ENCODE results near the gene FRG1. TPM values are rescaled to one million over a fixed set of nuclear protein-coding genes. Genes with fewer than 3 reads are reported as not detected.

Gene FRG1
- total and polyA plus RNA-seq, 2 donors (not counting 3 experiments of a cell fraction or from before 2014, with no cell fraction given): 7.5 to 36.1 TPM

DNA sequence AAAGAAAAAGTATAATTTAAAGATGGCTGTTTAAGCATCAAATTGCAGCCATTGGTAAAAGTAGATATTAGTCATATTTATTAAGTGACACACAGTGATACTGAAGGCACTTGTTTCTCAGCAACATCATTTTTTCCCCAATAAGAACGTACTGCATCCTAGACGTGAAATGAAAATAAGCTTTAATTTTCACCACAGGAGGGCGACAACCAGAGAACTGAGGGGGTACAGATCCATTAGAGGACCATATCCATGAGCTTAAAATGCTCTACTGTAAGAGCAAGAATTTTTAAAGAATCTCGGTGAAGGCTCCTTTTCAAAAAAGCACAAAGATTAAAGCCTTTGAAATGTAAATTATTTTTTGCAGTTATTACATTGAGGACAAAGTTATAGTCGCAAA, 33.4 kb downstream of the FRG1 start:
- FAIRE-seq: no peak

More for the DNA sequence above, 33.4 kb downstream of the FRG1 start:
- dilution Hi-C loops (cut with MboI; ENCODE audit: extremely low pct_ligation_motif_present, low sequenced_read_pairs): no loop called here
- no TSS peak for BruUV-seq (replicated peaks)
- DNase-seq (ENCODE audit: low read depth, low spot score): peak; percentile 3
- H4K20me1 ChIP-seq (replicated peaks; ENCODE audit: control insufficient read depth, extremely low read depth, insufficient read depth, low read length): no peaks in the 10 kb centered on the region
- POLR2A ChIA-PET: no interaction called here
- intact Hi-C loops (cut with micrococcal nuclease): no loop called here
- H3K4me2 ChIP-seq (ENCODE audit: insufficient read depth, low read length): no peak overlapping the region
- no peaks in the 10 kb centered on the region for H3K4me1 ChIP-seq (ENCODE audit: control insufficient read depth, extremely low read depth, insufficient read depth, low read length)
- CTCF ChIA-PET: interaction anchor here (1.0 to 1.2 kb wide), 3 partner anchors 9 to 138 kb away, joined by 3 read pairs; no protein-coding TSS in a partner anchor
- H3K9me1 ChIP-seq (replicated peaks; ENCODE audit: control insufficient read depth, extremely low read depth, insufficient read depth, low read length): no peaks in the 10 kb centered on the region
- H3K27me3 ChIP-seq (ENCODE audit: control insufficient read depth in 2 of 2, insufficient read depth in 2 of 2, low read length in 2 of 2): no peaks in the 10 kb centered on the region
- no peaks in the 10 kb centered on the region for H3K79me2 ChIP-seq (ENCODE audit: control insufficient read depth, insufficient read depth, low read length)
- H3K4me3 ChIP-seq (replicated peaks in 1 of 3; ENCODE audit: insufficient read depth in 1 of 3, low read depth in 1 of 3, low read length in 3 of 3): no peak overlapping the region
- H3K9ac ChIP-seq (replicated peaks; ENCODE audit: extremely low read depth, insufficient read depth, low read length): no peak overlapping the region
- H2AFZ ChIP-seq (ENCODE audit: low read depth, low read length): no peak overlapping the region
- H3K9me3 ChIP-seq (replicated peaks; ENCODE audit: control insufficient read depth, insufficient read depth, low read length): no peaks in the 10 kb centered on the region
- TF ChIP-seq JUN (IDR thresholded peaks at IDR 0.05; ENCODE audit: borderline replicate concordance, insufficient read depth, insufficient read length, low read depth) (no peak), GATA2 (IDR thresholded peaks at IDR 0.05; ENCODE audit: insufficient read depth, insufficient read length, low read depth, low read length) (no peak), POLR2A (IDR thresholded peaks at IDR 0.05; ENCODE audit: low read depth, low read length) (no peak), POLR2AphosphoS5 (IDR thresholded peaks at IDR 0.05; ENCODE audit: insufficient read depth, low read depth, low read length) (no peak), FOS (IDR thresholded peaks at IDR 0.05; ENCODE audit: borderline replicate concordance, insufficient read depth, low read length) (no peak), MYC (IDR thresholded peaks at IDR 0.05; ENCODE audit: low read depth, low read length) (no peak), EZH2 (IDR thresholded peaks at IDR 0.05; ENCODE audit: borderline replicate concordance, low read depth, low read length, severe bottlenecking) (no peak)
- TF ChIP-seq, protein P1, sequence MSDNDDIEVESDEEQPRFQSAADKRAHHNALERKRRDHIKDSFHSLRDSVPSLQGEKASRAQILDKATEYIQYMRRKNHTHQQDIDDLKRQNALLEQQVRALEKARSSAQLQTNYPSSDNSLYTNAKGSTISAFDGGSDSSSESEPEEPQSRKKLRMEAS (IDR thresholded peaks at IDR 0.05; ENCODE audit: insufficient read depth, insufficient read length): no peak
- TF ChIP-seq, protein P2, sequence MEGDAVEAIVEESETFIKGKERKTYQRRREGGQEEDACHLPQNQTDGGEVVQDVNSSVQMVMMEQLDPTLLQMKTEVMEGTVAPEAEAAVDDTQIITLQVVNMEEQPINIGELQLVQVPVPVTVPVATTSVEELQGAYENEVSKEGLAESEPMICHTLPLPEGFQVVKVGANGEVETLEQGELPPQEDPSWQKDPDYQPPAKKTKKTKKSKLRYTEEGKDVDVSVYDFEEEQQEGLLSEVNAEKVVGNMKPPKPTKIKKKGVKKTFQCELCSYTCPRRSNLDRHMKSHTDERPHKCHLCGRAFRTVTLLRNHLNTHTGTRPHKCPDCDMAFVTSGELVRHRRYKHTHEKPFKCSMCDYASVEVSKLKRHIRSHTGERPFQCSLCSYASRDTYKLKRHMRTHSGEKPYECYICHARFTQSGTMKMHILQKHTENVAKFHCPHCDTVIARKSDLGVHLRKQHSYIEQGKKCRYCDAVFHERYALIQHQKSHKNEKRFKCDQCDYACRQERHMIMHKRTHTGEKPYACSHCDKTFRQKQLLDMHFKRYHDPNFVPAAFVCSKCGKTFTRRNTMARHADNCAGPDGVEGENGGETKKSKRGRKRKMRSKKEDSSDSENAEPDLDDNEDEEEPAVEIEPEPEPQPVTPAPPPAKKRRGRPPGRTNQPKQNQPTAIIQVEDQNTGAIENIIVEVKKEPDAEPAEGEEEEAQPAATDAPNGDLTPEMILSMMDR (IDR thresholded peaks at IDR 0.05; ENCODE audit: extremely low read depth in 1 of 2, insufficient read depth in 1 of 2, low read depth in 1 of 2, low read length in 2 of 2): no peak
- no peak overlapping the region for H3K27ac ChIP-seq (ENCODE audit: insufficient read depth, low read depth, low read length)
- H3K36me3 ChIP-seq (ENCODE audit: control insufficient read depth in 2 of 2, extremely low read depth in 1 of 2, insufficient read depth in 2 of 2, low read length in 2 of 2): no peaks in the 10 kb centered on the region

All from endothelial cell of umbilical vein (primary cell).